ENCODE data around the gene DGKI. TPM values are rescaled to one million over a fixed set of nuclear protein-coding genes. Genes with fewer than 3 reads are reported as not detected.

Gene DGKI
- total and polyA plus RNA-seq, 2 of the 13 experiments (the other 11 are each of a cell fraction or from before 2014, with no cell fraction given): 0.09 to 0.17 TPM

- Histone ChIP-seq H3K9ac (ENCODE audit: insufficient read depth, low read depth, low read length) (no peak overlapping the region), H4K20me1 (ENCODE audit: insufficient read depth, low read length) (no peaks in the 10 kb centered on the region), H3K4me1 (ENCODE audit: insufficient read depth, low read length) (peaks cover 20% of the 10 kb centered on the region), H3K4me3 (replicated peaks in 1 of 3; ENCODE audit: insufficient read depth in 1 of 3, low read depth in 2 of 3, low read length in 3 of 3) (no peak overlapping the region), H3K79me2 (ENCODE audit: insufficient read depth, low read length) (no peaks in the 10 kb centered on the region), H3K27ac (ENCODE audit: extremely low read length, insufficient read depth, low read length) (no peak overlapping the region), H3K9me3 (ENCODE audit: low read length) (no peaks in the 10 kb centered on the region), H3K36me3 (replicated peaks in 1 of 2; ENCODE audit: control insufficient read depth in 1 of 2, insufficient read depth in 2 of 2, low read length in 2 of 2) (no peaks in the 10 kb centered on the region), H3K4me2 (ENCODE audit: low read depth, low read length) (no peak overlapping the region), H2AFZ (ENCODE audit: low read length) (no peak overlapping the region), H3K27me3 (ENCODE audit: control insufficient read depth in 1 of 2, insufficient read depth in 2 of 2, low read length in 2 of 2) (peaks cover 2 to 50% of the 10 kb centered on the region in 2 experiments; a peak in 4 of 5 replicates)
- DNase-seq (ENCODE audit: low spot score) (no peak), FAIRE-seq (no peak), ATAC-seq (no peak)
- WGBS (ENCODE audit: low lambda C conversion rate): 2% methylated on average over 4 of the region's 4 CpGs
- no TSS peak for BruUV-seq (replicated peaks)
- ChIA-PET POLR2A (no interaction called here), CTCF (ENCODE audit: low intra/inter-chr PET ratio, low total read pairs) (no interaction called here)
- no peak for TF ChIP-seq HMGA1 (CRISPR knock-in tag; conservative IDR thresholded peaks at IDR 0.05)
- no peak for TF ChIP-seq ZNF30 (CRISPR knock-in tag; IDR thresholded peaks at IDR 0.05)
- no peak for TF ChIP-seq RFXAP (CRISPR knock-in tag; IDR thresholded peaks at IDR 0.05; ENCODE audit: borderline replicate concordance)
- TF ChIP-seq NCOA1 (CRISPR knock-in tag; IDR thresholded peaks at IDR 0.05): no peak
- TF ChIP-seq JDP2 (CRISPR knock-in tag; IDR thresholded peaks at IDR 0.05; ENCODE audit: borderline replicate concordance): no peak
- TF ChIP-seq TBP (CRISPR knock-in tag; IDR thresholded peaks at IDR 0.05): no peak
- no peak for TF ChIP-seq TCF7L2 (IDR thresholded peaks at IDR 0.05; ENCODE audit: low read depth, low read length)
- no peak for TF ChIP-seq ZNF576 (CRISPR knock-in tag; IDR thresholded peaks at IDR 0.05)
- no peak for TF ChIP-seq TCF12 (IDR thresholded peaks at IDR 0.05)
- TF ChIP-seq TCF12 (CRISPR knock-in tag; IDR thresholded peaks at IDR 0.05): no peak
- TF ChIP-seq STAT5B (CRISPR knock-in tag; IDR thresholded peaks at IDR 0.05): no peak
- TF ChIP-seq, protein P1, sequence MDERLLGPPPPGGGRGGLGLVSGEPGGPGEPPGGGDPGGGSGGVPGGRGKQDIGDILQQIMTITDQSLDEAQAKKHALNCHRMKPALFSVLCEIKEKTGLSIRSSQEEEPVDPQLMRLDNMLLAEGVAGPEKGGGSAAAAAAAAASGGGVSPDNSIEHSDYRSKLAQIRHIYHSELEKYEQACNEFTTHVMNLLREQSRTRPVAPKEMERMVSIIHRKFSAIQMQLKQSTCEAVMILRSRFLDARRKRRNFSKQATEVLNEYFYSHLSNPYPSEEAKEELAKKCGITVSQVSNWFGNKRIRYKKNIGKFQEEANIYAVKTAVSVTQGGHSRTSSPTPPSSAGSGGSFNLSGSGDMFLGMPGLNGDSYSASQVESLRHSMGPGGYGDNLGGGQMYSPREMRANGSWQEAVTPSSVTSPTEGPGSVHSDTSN (CRISPR knock-in tag; IDR thresholded peaks at IDR 0.05): no peak
- TF ChIP-seq, protein P2, sequence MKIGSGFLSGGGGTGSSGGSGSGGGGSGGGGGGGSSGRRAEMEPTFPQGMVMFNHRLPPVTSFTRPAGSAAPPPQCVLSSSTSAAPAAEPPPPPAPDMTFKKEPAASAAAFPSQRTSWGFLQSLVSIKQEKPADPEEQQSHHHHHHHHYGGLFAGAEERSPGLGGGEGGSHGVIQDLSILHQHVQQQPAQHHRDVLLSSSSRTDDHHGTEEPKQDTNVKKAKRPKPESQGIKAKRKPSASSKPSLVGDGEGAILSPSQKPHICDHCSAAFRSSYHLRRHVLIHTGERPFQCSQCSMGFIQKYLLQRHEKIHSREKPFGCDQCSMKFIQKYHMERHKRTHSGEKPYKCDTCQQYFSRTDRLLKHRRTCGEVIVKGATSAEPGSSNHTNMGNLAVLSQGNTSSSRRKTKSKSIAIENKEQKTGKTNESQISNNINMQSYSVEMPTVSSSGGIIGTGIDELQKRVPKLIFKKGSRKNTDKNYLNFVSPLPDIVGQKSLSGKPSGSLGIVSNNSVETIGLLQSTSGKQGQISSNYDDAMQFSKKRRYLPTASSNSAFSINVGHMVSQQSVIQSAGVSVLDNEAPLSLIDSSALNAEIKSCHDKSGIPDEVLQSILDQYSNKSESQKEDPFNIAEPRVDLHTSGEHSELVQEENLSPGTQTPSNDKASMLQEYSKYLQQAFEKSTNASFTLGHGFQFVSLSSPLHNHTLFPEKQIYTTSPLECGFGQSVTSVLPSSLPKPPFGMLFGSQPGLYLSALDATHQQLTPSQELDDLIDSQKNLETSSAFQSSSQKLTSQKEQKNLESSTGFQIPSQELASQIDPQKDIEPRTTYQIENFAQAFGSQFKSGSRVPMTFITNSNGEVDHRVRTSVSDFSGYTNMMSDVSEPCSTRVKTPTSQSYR (CRISPR knock-in tag; IDR thresholded peaks at IDR 0.05; ENCODE audit: borderline replicate concordance): no peak
- TF ChIP-seq KLF16 (CRISPR knock-in tag; IDR thresholded peaks at IDR 0.05): no peak
- no peak for TF ChIP-seq RELA (CRISPR knock-in tag; IDR thresholded peaks at IDR 0.05)
- no peak for TF ChIP-seq TOE1 (CRISPR knock-in tag; IDR thresholded peaks at IDR 0.05)
- no peak for TF ChIP-seq GRHL1 (CRISPR knock-in tag; conservative IDR thresholded peaks at IDR 0.05)
- TF ChIP-seq ZFP82 (CRISPR knock-in tag; IDR thresholded peaks at IDR 0.05; ENCODE audit: borderline replicate concordance): no peak
- intact Hi-C loops (cut with micrococcal nuclease; ENCODE audit: unreplicated experiment): no loop called here
- in situ Hi-C loops (cut with HindIII; ENCODE audit: extremely low pct_ligation_motif_present, low pct_unique_long_range_greater_than_20kb): no loop called here
Observed at GRCh38 chr7:137692399-137692798, 154.4 kb downstream of the DGKI start.
